Measurements from ENCODE around the gene RGS8.
A peak's percentile ranks its signal among the peaks of the same experiment; 100 is the strongest.

RGS8 gene

DNA sequence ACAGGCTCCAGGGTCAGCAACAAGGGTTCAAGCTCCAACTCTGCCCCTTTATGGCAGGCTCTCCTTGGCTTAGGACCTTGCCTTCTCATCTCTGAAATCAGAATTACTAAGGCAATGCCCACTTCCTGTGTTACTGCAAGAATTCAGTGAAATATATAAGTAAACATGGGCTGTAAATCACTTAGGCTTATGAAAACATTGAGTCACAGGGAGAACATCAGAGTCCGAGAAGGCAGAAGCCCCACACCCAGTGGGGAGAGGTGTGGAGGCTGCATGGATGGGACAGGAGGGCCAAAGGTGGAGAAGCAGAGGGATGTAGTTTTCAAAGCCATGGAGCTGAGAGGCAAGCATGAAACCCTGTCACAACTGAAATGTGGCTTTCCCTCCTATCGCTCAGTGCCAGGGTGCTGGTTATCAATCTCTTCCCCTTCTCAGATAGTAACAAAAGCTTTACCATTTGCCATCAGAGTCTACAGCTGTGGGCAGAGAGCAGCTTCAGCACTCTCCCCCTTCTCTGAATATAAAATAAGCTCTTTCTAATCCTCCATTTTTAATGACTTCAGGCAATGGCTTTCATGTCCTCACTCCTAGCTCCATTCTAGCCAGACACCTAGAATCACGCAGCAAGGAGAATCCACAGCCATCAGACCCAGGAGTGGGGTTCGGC is 3.4 kb downstream of the RGS8 start:
- H3K27me3 Mint-ChIP-seq (ENCODE audit: low read depth), result peaks cover 23% of the 10 kb centered on the region
- H3K9me3 Mint-ChIP-seq, result no peaks in the 10 kb centered on the region
- no peak overlapping the region for H3K4me3 Mint-ChIP-seq
- no peaks in the 10 kb centered on the region for H3K36me3 Mint-ChIP-seq (ENCODE audit: low read depth)
- TF ChIP-seq, protein P1, sequence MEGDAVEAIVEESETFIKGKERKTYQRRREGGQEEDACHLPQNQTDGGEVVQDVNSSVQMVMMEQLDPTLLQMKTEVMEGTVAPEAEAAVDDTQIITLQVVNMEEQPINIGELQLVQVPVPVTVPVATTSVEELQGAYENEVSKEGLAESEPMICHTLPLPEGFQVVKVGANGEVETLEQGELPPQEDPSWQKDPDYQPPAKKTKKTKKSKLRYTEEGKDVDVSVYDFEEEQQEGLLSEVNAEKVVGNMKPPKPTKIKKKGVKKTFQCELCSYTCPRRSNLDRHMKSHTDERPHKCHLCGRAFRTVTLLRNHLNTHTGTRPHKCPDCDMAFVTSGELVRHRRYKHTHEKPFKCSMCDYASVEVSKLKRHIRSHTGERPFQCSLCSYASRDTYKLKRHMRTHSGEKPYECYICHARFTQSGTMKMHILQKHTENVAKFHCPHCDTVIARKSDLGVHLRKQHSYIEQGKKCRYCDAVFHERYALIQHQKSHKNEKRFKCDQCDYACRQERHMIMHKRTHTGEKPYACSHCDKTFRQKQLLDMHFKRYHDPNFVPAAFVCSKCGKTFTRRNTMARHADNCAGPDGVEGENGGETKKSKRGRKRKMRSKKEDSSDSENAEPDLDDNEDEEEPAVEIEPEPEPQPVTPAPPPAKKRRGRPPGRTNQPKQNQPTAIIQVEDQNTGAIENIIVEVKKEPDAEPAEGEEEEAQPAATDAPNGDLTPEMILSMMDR (IDR thresholded peaks at IDR 0.05; ENCODE audit: unreplicated experiment in 3 of 3), result no peak
- H3K27ac Mint-ChIP-seq, result no peak overlapping the region
- peaks cover 38% of the 10 kb centered on the region for H3K4me1 Mint-ChIP-seq

DNA sequence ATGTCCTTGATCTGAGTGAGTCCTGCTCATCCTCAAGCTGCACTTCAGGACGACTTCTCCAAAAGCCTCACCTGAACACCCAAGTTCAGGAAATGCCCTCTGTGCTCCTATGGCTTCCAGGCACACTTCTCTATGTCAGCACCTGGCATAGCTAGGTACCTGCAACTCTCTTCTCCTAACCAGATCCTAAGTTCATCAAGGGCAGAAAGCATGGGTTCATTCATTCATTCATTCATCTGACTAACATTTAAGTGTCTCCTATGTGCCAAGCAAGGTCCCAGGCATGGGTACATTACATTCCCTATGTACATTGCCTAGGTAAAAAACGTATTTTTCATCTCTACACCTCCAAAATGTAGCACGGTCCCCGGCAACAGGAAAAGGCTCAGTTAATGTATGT is 4.0 kb downstream of the RGS8 start:
- TF ChIP-seq, protein P1 (IDR thresholded peaks at IDR 0.05; ENCODE audit: unreplicated experiment in 3 of 3), result no peak
- no peak overlapping the region for H3K27ac Mint-ChIP-seq
- no peaks in the 10 kb centered on the region for H3K9me3 Mint-ChIP-seq
- H3K4me1 Mint-ChIP-seq, result peaks cover 39% of the 10 kb centered on the region
- H3K4me3 Mint-ChIP-seq, result no peak overlapping the region
- H3K36me3 Mint-ChIP-seq (ENCODE audit: low read depth), result no peaks in the 10 kb centered on the region
- H3K27me3 Mint-ChIP-seq (ENCODE audit: low read depth), result peaks cover 23% of the 10 kb centered on the region

DNA sequence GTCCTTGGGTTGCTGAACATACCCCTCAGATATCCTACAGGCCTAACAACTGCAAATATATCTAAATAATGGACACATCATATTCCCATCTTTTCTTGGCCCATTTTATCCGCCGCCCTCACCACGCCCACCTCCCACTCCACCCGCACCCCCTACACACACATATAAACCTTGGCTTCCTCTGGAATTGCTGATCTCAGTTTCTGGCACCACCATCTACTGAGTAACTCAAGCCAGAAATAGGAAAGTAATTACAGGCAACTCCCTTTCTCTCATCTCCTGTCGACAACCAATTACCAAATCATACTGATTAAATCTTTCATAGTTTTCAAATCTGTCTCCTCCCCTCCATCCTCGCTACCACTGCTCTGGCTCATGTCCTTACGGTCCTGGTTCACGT is 4.7 kb downstream of the RGS8 start:
- Mint-ChIP-seq H3K4me1 (peaks cover 46% of the 10 kb centered on the region), H3K36me3 (ENCODE audit: low read depth) (no peaks in the 10 kb centered on the region), H3K9me3 (no peaks in the 10 kb centered on the region), H3K4me3 (no peak overlapping the region), H3K27ac (peak overlapping the region in 1 of 3 experiments; percentile 13), H3K27me3 (ENCODE audit: low read depth) (peaks cover 23% of the 10 kb centered on the region)
- TF ChIP-seq, protein P1 (IDR thresholded peaks at IDR 0.05; ENCODE audit: unreplicated experiment in 3 of 3), result no peak

DNA sequence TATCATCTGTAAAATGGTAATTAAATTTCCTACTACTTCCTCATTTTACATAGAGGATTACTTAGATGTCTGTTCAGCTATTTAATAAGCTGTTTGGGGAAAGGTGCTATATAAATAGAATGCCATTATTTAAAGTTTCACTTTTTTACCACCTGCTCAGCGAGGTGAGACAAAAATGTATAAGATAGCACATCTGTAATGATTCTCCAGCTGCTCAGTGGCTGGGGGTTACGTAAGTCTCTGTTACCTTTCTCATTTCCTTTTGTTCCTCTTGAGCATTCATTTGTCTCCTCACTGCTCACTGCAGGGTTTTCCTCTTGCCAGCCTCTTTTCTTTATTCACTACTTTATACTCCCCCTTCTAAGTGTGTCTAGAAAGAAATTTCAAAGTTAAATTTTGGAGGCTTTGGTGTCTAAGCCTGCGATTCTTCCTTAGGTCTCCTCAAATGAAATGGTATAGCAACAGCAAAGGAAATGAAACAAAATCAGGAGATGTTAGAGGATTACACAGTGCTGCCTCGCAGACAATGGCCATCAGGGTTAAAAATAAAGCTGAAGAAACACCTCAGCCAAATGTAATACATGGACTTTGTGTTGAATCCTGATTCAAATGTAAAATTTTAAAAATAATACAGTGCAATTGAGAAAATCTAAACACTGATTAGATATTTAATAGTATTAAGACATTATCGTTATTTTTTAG is 6.8 kb downstream of the RGS8 start:
- TF ChIP-seq, protein P1 (IDR thresholded peaks at IDR 0.05; ENCODE audit: unreplicated experiment in 3 of 3), result no peak
- H3K9me3 Mint-ChIP-seq, result no peaks in the 10 kb centered on the region
- no peak overlapping the region for H3K27ac Mint-ChIP-seq
- H3K27me3 Mint-ChIP-seq (ENCODE audit: low read depth), result peaks cover 17% of the 10 kb centered on the region
- peaks cover 49% of the 10 kb centered on the region for H3K4me1 Mint-ChIP-seq
- H3K36me3 Mint-ChIP-seq (ENCODE audit: low read depth), result no peaks in the 10 kb centered on the region
- H3K4me3 Mint-ChIP-seq, result no peak overlapping the region

DNA sequence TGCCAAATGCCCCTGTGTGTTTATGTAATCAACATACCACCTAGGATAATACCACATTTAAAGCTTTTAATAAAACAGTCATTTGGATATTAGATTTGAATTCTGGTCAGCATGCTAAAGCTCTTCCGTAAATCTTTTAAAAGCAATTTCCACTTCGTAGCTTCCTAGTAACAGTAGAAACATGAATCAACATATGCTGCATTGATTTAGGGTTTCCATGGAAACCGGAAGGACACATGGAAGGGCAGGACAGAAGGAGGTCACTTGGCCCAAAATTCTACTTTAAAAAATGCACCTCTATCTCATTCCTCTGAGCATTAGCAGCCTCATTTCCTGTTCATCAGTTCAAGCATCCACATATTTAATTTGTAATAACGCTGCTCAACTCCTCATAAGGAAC is 8.1 kb downstream of the RGS8 start:
- Mint-ChIP-seq H3K36me3 (ENCODE audit: low read depth) (no peaks in the 10 kb centered on the region), H3K4me3 (no peak overlapping the region), H3K4me1 (peaks cover 43% of the 10 kb centered on the region), H3K27ac (no peak overlapping the region), H3K27me3 (ENCODE audit: low read depth) (peaks cover 23% of the 10 kb centered on the region), H3K9me3 (no peaks in the 10 kb centered on the region)
- TF ChIP-seq, protein P1 (IDR thresholded peaks at IDR 0.05; ENCODE audit: unreplicated experiment in 3 of 3), result no peak
